NCI-H82 treated with DMSO at 0.1 percent for 48 hours (cell line): ENCODE data around the gene KCND3.
A peak's percentile ranks its signal among the peaks of the same experiment; 100 is the strongest.

Experiments used
- DNase-seq: peaks from one replicate; lab custom pipeline; 2025; ENCODE audit not compliant: unreplicated experiment; lab: John Stamatoyannopoulos, UW

The KCND3 gene

GRCh38 chr1:111961016-111961415, 28.5 kb downstream of the KCND3 start:
- DNase-seq = no peak

- DNase-seq = no peak
These were observed 30.0 kb downstream of the KCND3 start for GRCh38 chr1:111959436-111959835.

- DNase-seq = no peak
These were observed 30.6 kb downstream of the KCND3 start for GRCh38 chr1:111958851-111959250.

- DNase-seq = no peak
These were observed 31.4 kb downstream of the KCND3 start for GRCh38 chr1:111958075-111958474.

GRCh38 chr1:111956155-111956771, 33.2 kb downstream of the KCND3 start:
- no peak for DNase-seq

GRCh38 chr1:111955755-111956154, 33.7 kb downstream of the KCND3 start:
- DNase-seq = peak; percentile 18

GRCh38 chr1:111953797-111954196, 35.7 kb downstream of the KCND3 start:
- no peak for DNase-seq

- no peak for DNase-seq
These were observed 37.3 kb downstream of the KCND3 start for GRCh38 chr1:111952125-111952657.

- peak; percentile 41 for DNase-seq
These were observed 41.0 kb downstream of the KCND3 start for GRCh38 chr1:111948209-111949171.

- no peak for DNase-seq
These were observed 45.4 kb downstream of the KCND3 start for GRCh38 chr1:111943846-111944749.

GRCh38 chr1:111943066-111943465, 46.4 kb downstream of the KCND3 start:
- no peak for DNase-seq

- DNase-seq = no peak
These were observed 50.9 kb downstream of the KCND3 start for GRCh38 chr1:111938536-111938935.

GRCh38 chr1:111938123-111938522, 51.3 kb downstream of the KCND3 start:
- no peak for DNase-seq

GRCh38 chr1:111937147-111937725, 52.2 kb downstream of the KCND3 start:
- no peak for DNase-seq

GRCh38 chr1:111934106-111934852, 55.2 kb downstream of the KCND3 start:
- DNase-seq = no peak

- no peak for DNase-seq
These were observed 59.1 kb downstream of the KCND3 start for GRCh38 chr1:111930356-111930755.

GRCh38 chr1:111928531-111928930, 60.9 kb downstream of the KCND3 start:
- no peak for DNase-seq

GRCh38 chr1:111927652-111928051, 61.8 kb downstream of the KCND3 start:
- no peak for DNase-seq

- DNase-seq = no peak
These were observed 64.7 kb downstream of the KCND3 start for GRCh38 chr1:111924786-111925185.

GRCh38 chr1:111923766-111924165, 65.7 kb downstream of the KCND3 start:
- no peak for DNase-seq
